PC-3 (cell line): ENCODE data around the gene OGA.

Source experiments
- CTCF ChIP-seq: fragments of 300-600 bp; sonication (generic); conservative IDR thresholded peaks from 2 replicates; pipeline ENCODE4 v1.5.1; 2017; ENCODE audit warnings: antibody characterized with exemption, low read depth, mild to moderate bottlenecking, low read length
- EZH2 ChIP-seq: fragments of 300-600 bp; sonication (generic); IDR thresholded peaks from one replicate; pipeline ENCODE4 v1.6.1; 2017; ENCODE audit warnings: antibody characterized with exemption, mild to moderate bottlenecking, low read length; ENCODE audit not compliant: unreplicated experiment
- EZH2phosphoT487 ChIP-seq: fragments of 300-600 bp; sonication (generic); IDR thresholded peaks from 2 replicates; pipeline ENCODE4 v1.6.1; 2018; ENCODE audit warnings: mild to moderate bottlenecking, antibody characterized with exemption, low read length, borderline replicate concordance

- TF ChIP-seq EZH2phosphoT487 (no peak), CTCF (no peak), EZH2 (no peak)
Observed at GRCh38 chr10:101851411-101852116, 33.3 kb upstream of the OGA start.
